Endothelial cell of umbilical vein (primary cell): ENCODE results near the gene AKAP6. TPM values are rescaled to one million over a fixed set of nuclear protein-coding genes. Genes with fewer than 3 reads are reported as not detected.

ENCODE experiments used
- BruUV-seq: library from RNA; stranded (reverse); fragments of 400-500 nt; replicated peaks from 2 replicates; lab custom pipeline; 2021; lab: Mats Ljungman, UMichigan
- CTCF ChIA-PET: fragments of 300-600, 350-600 bp; sonication (Branson Sonifier 250); formaldehyde crosslinking; loops from one replicate; lab custom pipeline; 2021; ENCODE audit warnings: antibody characterized with exemption, inconsistent platforms; lab: Charles Lee
- POLR2A ChIA-PET: fragments of 300-600, 350-600 bp; sonication (Branson Sonifier 250); formaldehyde crosslinking; loops from one replicate; lab custom pipeline; 2021; ENCODE audit warnings: antibody characterized with exemption, inconsistent platforms; lab: Charles Lee
- DNase-seq: peaks from one replicate; pipeline ENCODE4 v3.0.0-alpha.2; 2011; ENCODE audit warnings: low read depth, low spot score
- FAIRE-seq: peaks from 2 replicates; lab custom pipeline; 2011; peaks lifted over from hg19 to GRCh38; lab: Jason Lieb, UNC
- H2AFZ ChIP-seq: 2 replicates; pipeline ENCODE4 v1.6.0; 2012; ENCODE audit warnings: low read depth, low read length, control low read depth, inconsistent platforms
- H3K27ac ChIP-seq: 2 replicates; pipeline ENCODE4 v1.5.1; 2011; ENCODE audit warnings: low read depth, mild to moderate bottlenecking, control low read depth, low read length, moderate library complexity; ENCODE audit not compliant: insufficient read depth
- H3K27me3 ChIP-seq, 2 experiments: 2 replicates each; pipeline versions ENCODE4 v1.6.0 to v1.6.1; 2011; ENCODE audit warnings: low read length in 2 of 2, mixed read lengths in 1 of 2; ENCODE audit not compliant: control insufficient read depth in 2 of 2, insufficient read depth in 2 of 2
- H3K36me3 ChIP-seq, 2 experiments: 2 replicates in 1 of 2; 3 replicates in 1 of 2; pipeline ENCODE4 v1.5.1; 2011; ENCODE audit warnings: low read length in 2 of 2, mild to moderate bottlenecking in 1 of 2, moderate library complexity in 1 of 2; ENCODE audit not compliant: control insufficient read depth in 2 of 2, insufficient read depth in 2 of 2; ENCODE audit errors: extremely low read depth in 1 of 2
- H3K4me1 ChIP-seq: 3 replicates; pipeline ENCODE4 v1.5.1; 2011; ENCODE audit warnings: mild to moderate bottlenecking, low read length; ENCODE audit not compliant: control insufficient read depth, insufficient read depth; ENCODE audit errors: extremely low read depth
- H3K4me2 ChIP-seq: 2 replicates; pipeline ENCODE4 v1.6.1; 2011; ENCODE audit warnings: low read length, control low read depth, mixed read lengths; ENCODE audit not compliant: insufficient read depth
- H3K4me3 ChIP-seq, 3 experiments: fragments of 200-600 bp in 1 of 3; sonication (generic), shearing (Covaris generic) in 1 of 3; replicated peaks in 1 of 3; 2 replicates each; pipeline ENCODE4 v1.5.1; 2011 to 2016; ENCODE audit warnings: control low read depth in 3 of 3, low read length in 3 of 3, mild to moderate bottlenecking in 2 of 3, inconsistent platforms in 1 of 3, low read depth in 1 of 3, moderate library complexity in 1 of 3; ENCODE audit not compliant: insufficient read depth in 1 of 3
- H3K79me2 ChIP-seq: 2 replicates; pipeline ENCODE4 v1.6.0; 2012; ENCODE audit warnings: low read length, inconsistent platforms; ENCODE audit not compliant: control insufficient read depth, insufficient read depth
- H3K9ac ChIP-seq: replicated peaks from 2 replicates; pipeline ENCODE3; 2011; ENCODE audit warnings: low read length, control low read depth; ENCODE audit not compliant: insufficient read depth; ENCODE audit errors: extremely low read depth
- H3K9me1 ChIP-seq: replicated peaks from 3 replicates; pipeline ENCODE4 v1.6.0; 2011; ENCODE audit warnings: mild to moderate bottlenecking, low read length; ENCODE audit not compliant: control insufficient read depth, insufficient read depth; ENCODE audit errors: extremely low read depth
- H3K9me3 ChIP-seq: replicated peaks from 2 replicates; pipeline ENCODE4 v1.5.1; 2012; ENCODE audit warnings: low read length, inconsistent platforms; ENCODE audit not compliant: control insufficient read depth, insufficient read depth
- H4K20me1 ChIP-seq: replicated peaks from 2 replicates; pipeline ENCODE3; 2011; ENCODE audit warnings: mild to moderate bottlenecking, low read length; ENCODE audit not compliant: control insufficient read depth, insufficient read depth; ENCODE audit errors: extremely low read depth
- CTCF ChIP-seq, 2 donors: IDR thresholded peaks; 1 replicate in 1 of 2; 2 replicates in 1 of 2; pipeline ENCODE4 v1.5.1; 2011; ENCODE audit warnings: low read length in 2 of 2, mild to moderate bottlenecking in 2 of 2, moderate library complexity in 2 of 2, control low read depth in 1 of 2, inconsistent platforms in 1 of 2, low read depth in 1 of 2; ENCODE audit not compliant: insufficient read depth in 1 of 2; ENCODE audit errors: extremely low read depth in 1 of 2
- EZH2 ChIP-seq: IDR thresholded peaks from 2 replicates; pipeline ENCODE4 v1.6.1; 2012; ENCODE audit warnings: borderline replicate concordance, low read depth, mild to moderate bottlenecking, moderate library complexity, low read length, inconsistent platforms; ENCODE audit not compliant: severe bottlenecking
- FOS ChIP-seq: IDR thresholded peaks from 2 replicates; pipeline ENCODE4 v1.6.1; 2011; ENCODE audit warnings: mild to moderate bottlenecking, low read length, moderate library complexity, borderline replicate concordance; ENCODE audit not compliant: insufficient read depth
- GATA2 ChIP-seq: IDR thresholded peaks from 2 replicates; pipeline ENCODE4 v1.7.0; 2011; ENCODE audit warnings: low read depth, mild to moderate bottlenecking, moderate library complexity, mixed read lengths, low read length; ENCODE audit not compliant: insufficient read length, insufficient read depth
- JUN ChIP-seq: IDR thresholded peaks from 2 replicates; pipeline ENCODE4 v1.6.1; 2011; ENCODE audit warnings: borderline replicate concordance, low read depth; ENCODE audit not compliant: insufficient read length, insufficient read depth
- MYC ChIP-seq: IDR thresholded peaks from one replicate; pipeline ENCODE4 v1.6.1; 2011; ENCODE audit warnings: mild to moderate bottlenecking, low read depth, low read length
- POLR2A ChIP-seq: IDR thresholded peaks from 2 replicates; pipeline ENCODE4 v1.6.1; 2012; ENCODE audit warnings: low read depth, mild to moderate bottlenecking, control low read depth, low read length
- POLR2AphosphoS5 ChIP-seq: IDR thresholded peaks from 2 replicates; pipeline ENCODE4 v1.6.1; 2012; ENCODE audit warnings: low read depth, mild to moderate bottlenecking, control low read depth, low read length, moderate library complexity; ENCODE audit not compliant: insufficient read depth
- dilution Hi-C: fragments of 300-500 bp; cut with MboI; formaldehyde crosslinking; loops from one replicate; pipeline ENCODE4 v1.15.0; 2019; ENCODE audit warnings: low sequenced_read_pairs; ENCODE audit not compliant: extremely low pct_ligation_motif_present
- intact Hi-C: fragments of 100-400 bp; cut with micrococcal nuclease; formaldehyde crosslinking; loops from one replicate; pipeline ENCODE4 v1.10.0; 2022
- polyA plus RNA-seq, 4 experiments: library from polyadenylated mRNA; depleted of rRNA in 3 of 4; stranded (reverse) in 3 of 4; unstranded in 1 of 4; fragments of >200 nt; gene quantifications; 2 replicates each; pipeline versions ENCODE4 v1.2.1 to v1.2.3, GENCODE V29; 2011 to 2012; ENCODE audit warnings: missing spikeins in 1 of 4
- total RNA-seq: library from RNA; stranded (reverse); gene quantifications from 2 replicates; pipeline ENCODE4 v1.2.3, GENCODE V29; 2021
- TF ChIP-seq, protein P1 (sequence below): IDR thresholded peaks from 2 replicates; pipeline ENCODE4 v1.6.1; 2011; ENCODE audit not compliant: insufficient read depth, insufficient read length

The AKAP6 gene
- total and polyA plus RNA-seq, 2 donors (not counting 3 experiments of a cell fraction or from before 2014, with no cell fraction given), result 0.03 to 0.49 TPM

DNA sequence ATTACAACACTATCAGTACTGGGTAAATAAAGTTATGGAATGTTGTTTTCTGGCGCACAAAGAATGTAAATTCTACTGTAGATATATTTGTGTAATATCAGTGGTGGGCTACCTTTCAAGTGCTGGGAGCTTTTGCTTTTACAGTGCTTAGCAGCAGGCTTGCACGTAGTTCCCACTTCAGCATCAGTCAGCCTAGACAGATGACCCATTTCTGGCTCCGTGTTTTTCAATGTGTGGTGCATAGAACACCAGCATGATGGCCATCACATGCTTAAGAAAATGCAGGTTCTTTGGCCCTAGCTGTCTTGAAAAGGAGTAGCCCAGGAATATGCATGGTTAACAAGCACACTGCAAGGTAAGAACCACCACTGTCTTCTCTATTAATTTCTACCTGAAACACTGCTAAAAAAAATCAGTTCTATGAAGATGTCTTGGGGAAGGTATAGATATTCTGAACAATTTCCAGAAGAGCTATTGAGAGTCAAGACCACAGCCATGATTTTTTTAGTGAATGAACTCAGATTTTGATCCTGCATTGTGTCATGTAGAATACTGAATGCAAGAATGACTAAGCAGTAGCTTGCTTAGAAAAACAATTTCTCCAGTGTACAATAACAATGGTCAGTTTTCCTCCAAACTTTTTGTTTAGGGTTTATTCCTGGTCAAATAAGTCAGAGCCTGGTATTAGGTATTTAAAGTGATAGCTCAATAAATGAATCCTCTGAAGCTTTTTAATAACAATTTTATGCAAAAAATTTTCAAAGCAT lies 195.7 kb downstream of the AKAP6 start:
- Histone ChIP-seq H3K4me3 (peak overlapping the region in 1 of 3 experiments; percentile 18), H2AFZ (peak overlapping the region; percentile 87), H4K20me1 (no peaks in the 10 kb centered on the region), H3K27me3 (no peaks in the 10 kb centered on the region), H3K79me2 (no peaks in the 10 kb centered on the region), H3K9me3 (no peaks in the 10 kb centered on the region), H3K9me1 (no peaks in the 10 kb centered on the region), H3K4me2 (peak overlapping the region; percentile 90), H3K36me3 (no peaks in the 10 kb centered on the region), H3K4me1 (peaks cover 17% of the 10 kb centered on the region), H3K9ac (peak overlapping the region; percentile 65), H3K27ac (peak overlapping the region; percentile 94)
- TF ChIP-seq FOS (peak; percentile 46), JUN (peak; percentile 21)
- TF ChIP-seq, protein P1, sequence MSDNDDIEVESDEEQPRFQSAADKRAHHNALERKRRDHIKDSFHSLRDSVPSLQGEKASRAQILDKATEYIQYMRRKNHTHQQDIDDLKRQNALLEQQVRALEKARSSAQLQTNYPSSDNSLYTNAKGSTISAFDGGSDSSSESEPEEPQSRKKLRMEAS, result no peak
- intact Hi-C loops, result loop anchor here (1.0 to 2.0 kb wide), 2 partner anchors 14 to 36 kb away; no protein-coding TSS in a partner anchor
- no TSS peak for BruUV-seq
- peak; percentile 85 for FAIRE-seq
- POLR2A ChIA-PET, result no interaction called here
- dilution Hi-C loops, result no loop called here
- peak; percentile 83 for DNase-seq
- CTCF ChIA-PET, result interaction anchor here (0.8 to 5.4 kb wide), 10 partner anchors 11 to 270 kb away, joined by 4 to 64 read pairs (median 6); no protein-coding TSS in a partner anchor

- H3K4me3 ChIP-seq, result peak overlapping the region in 1 of 3 experiments; percentile 18
- BruUV-seq, result no TSS peak
- no peaks in the 10 kb centered on the region for H3K9me3 ChIP-seq
- H3K9ac ChIP-seq, result peak overlapping the region; percentile 65
- H3K4me2 ChIP-seq, result peak overlapping the region; percentile 90
- ChIA-PET POLR2A (no interaction called here), CTCF (interaction anchor here (0.9 to 5.4 kb wide), 10 partner anchors 12 to 1897 kb away, joined by 3 to 64 read pairs (median 6); no protein-coding TSS in a partner anchor)
- peak overlapping the region; percentile 87 for H2AFZ ChIP-seq
- H4K20me1 ChIP-seq, result no peaks in the 10 kb centered on the region
- peak; percentile 69 for DNase-seq
- no peaks in the 10 kb centered on the region for H3K27me3 ChIP-seq
- no peak for FAIRE-seq
- H3K27ac ChIP-seq, result peak overlapping the region; percentile 94
- TF ChIP-seq GATA2 (peak; percentile 71), FOS (peak; percentile 46), EZH2 (no peak), CTCF (IDR thresholded peaks at IDR 0.05; ENCODE audit: extremely low read depth in 1 of 2, insufficient read depth in 1 of 2, low read depth in 1 of 2, low read length in 2 of 2) (no peak), POLR2AphosphoS5 (peak; percentile 46), POLR2A (no peak), MYC (no peak), JUN (no peak)
- TF ChIP-seq, protein P1, result no peak
- peaks cover 17% of the 10 kb centered on the region for H3K4me1 ChIP-seq
- no peaks in the 10 kb centered on the region for H3K79me2 ChIP-seq
- no peaks in the 10 kb centered on the region for H3K36me3 ChIP-seq
- intact Hi-C loops (loop anchor here (1.0 to 2.0 kb wide), 2 partner anchors 15 to 35 kb away; no protein-coding TSS in a partner anchor), dilution Hi-C loops (no loop called here)
- no peaks in the 10 kb centered on the region for H3K9me1 ChIP-seq
These were observed 196.5 kb downstream of the AKAP6 start for GRCh38 chr14:32525591-32525990.
